Activated CD8-positive, alpha-beta T cell treated with anti-CD3 and anti-CD28 coated beads, Interleukin-2, amount 10 ng/mL, durations not matched to agents 7 days and 5 days (primary cell): ENCODE results near the gene NEUROD1. TPM values are rescaled to one million over a fixed set of nuclear protein-coding genes. Genes with fewer than 3 reads are reported as not detected.

ENCODE experiments used
- ATAC-seq: fragments of 150-1000 bp; cut with Tn5 transposase; one replicate; pipeline ENCODE4 v1.10.0; 2021; ENCODE audit warnings: moderate library complexity
- CTCF ChIA-PET: fragments of 350-600 bp; sonication (Branson Sonifier 250); formaldehyde crosslinking; loops from one replicate; lab custom pipeline; 2021; ENCODE audit warnings: antibody characterized with exemption; lab: Charles Lee
- POLR2A ChIA-PET: fragments of 350-600 bp; sonication (Branson Sonifier 250); formaldehyde crosslinking; loops from one replicate; lab custom pipeline; 2021; ENCODE audit warnings: antibody characterized with exemption; lab: Charles Lee
- DNase-seq: peaks from one replicate; pipeline ENCODE4 v3.0.0-alpha.2; 2020
- H3K27ac Mint-ChIP-seq: one replicate; pipeline ENCODE4 v1.8.0; 2021; ENCODE audit warnings: mild to moderate bottlenecking, mixed read lengths
- H3K27me3 Mint-ChIP-seq: one replicate; pipeline ENCODE4 v1.8.0; 2021; ENCODE audit warnings: low read depth, mixed read lengths
- H3K36me3 Mint-ChIP-seq: one replicate; pipeline ENCODE4 v1.8.0; 2021; ENCODE audit warnings: low read depth, mixed read lengths
- H3K4me1 Mint-ChIP-seq: one replicate; pipeline ENCODE4 v1.8.0; 2021; ENCODE audit warnings: low read depth, mixed read lengths
- H3K4me3 Mint-ChIP-seq: one replicate; pipeline ENCODE4 v1.8.0; 2021; ENCODE audit warnings: mild to moderate bottlenecking, mixed read lengths
- H3K9me3 Mint-ChIP-seq: one replicate; pipeline ENCODE4 v1.8.0; 2022; ENCODE audit warnings: mixed read lengths; ENCODE audit not compliant: insufficient read depth
- total RNA-seq, 2 experiments: library from RNA; stranded (reverse); gene quantifications; one replicate each; pipeline ENCODE4 v1.2.3, GENCODE V29; 2021

NEUROD1 gene
- total RNA-seq, 2 experiments from 2014 or later: not detected

DNA sequence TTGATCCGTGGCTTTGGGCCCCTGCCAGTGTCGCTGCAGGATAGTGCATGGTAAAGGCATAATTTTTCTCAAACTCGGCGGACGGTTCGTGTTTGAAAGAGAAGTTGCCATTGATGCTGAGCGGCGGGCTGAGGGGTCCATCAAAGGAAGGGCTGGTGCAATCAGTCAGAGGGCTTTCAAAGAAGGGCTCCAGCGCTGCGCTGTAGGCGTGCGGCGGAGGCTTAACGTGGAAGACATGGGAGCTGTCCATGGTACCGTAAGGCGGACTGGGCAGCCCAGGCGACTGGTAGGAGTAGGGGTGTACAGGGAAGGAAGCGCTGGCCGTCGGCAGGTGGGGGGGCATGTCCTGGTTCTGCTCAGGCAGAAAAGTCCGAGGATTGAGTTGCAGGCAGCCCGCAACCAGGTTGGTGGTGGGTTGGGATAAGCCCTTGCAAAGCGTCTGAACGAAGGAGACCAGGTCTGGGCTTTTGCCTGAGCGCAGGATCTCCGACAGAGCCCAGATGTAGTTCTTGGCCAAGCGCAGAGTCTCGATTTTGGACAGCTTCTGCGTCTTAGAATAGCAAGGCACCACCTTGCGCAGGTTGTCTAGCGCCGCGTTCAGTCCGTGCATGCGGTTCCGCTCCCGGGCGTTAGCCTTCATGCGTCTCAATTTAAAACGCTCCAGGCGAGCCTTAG lies 2.3 kb downstream of the NEUROD1 start:
- POLR2A ChIA-PET: no interaction called here
- Mint-ChIP-seq H3K4me3 (peak overlapping the region; percentile 21), H3K4me1 (peaks cover 34% of the 10 kb centered on the region), H3K27ac (peak overlapping the region; percentile 83), H3K9me3 (peaks cover 8% of the 10 kb centered on the region), H3K36me3 (peaks cover 2% of the 10 kb centered on the region), H3K27me3 (peaks cover 68% of the 10 kb centered on the region)
- DNase-seq (peak; percentile 87), ATAC-seq (peak; percentile 88)
- CTCF ChIA-PET: interaction anchor here (1.0 kb wide), 1 partner anchor 15 kb away, joined by 4 read pairs; no protein-coding TSS in a partner anchor

DNA sequence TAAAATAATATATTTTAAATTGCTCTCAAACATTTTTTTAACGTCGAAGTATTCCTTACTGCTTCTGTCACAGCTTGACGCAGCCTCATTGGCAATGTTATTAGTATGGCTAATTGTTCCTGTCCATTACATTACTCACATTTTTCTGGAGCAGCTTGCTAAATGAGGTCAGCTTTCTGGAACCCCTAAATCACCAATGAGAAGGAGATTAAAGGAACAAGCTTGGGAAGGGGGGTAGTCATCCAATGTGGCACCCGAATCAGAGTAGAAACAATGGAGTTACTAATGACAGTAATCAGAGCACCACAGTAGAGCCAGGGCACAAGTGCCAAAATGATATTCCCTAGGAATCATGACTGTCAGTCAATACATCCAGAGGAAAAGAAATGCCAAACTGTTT lies 5.1 kb downstream of the NEUROD1 start:
- no peak overlapping the region for H3K4me3 Mint-ChIP-seq
- POLR2A ChIA-PET: no interaction called here
- no peak for DNase-seq
- H3K9me3 Mint-ChIP-seq: peaks cover 5% of the 10 kb centered on the region
- H3K27ac Mint-ChIP-seq: no peak overlapping the region
- no peak for ATAC-seq
- H3K27me3 Mint-ChIP-seq: peaks cover 45% of the 10 kb centered on the region
- CTCF ChIA-PET: interaction anchor here (1.2 kb wide), 1 partner anchor 40 kb away, joined by 3 read pairs; no protein-coding TSS in a partner anchor
- no peaks in the 10 kb centered on the region for H3K36me3 Mint-ChIP-seq
- peaks cover 20% of the 10 kb centered on the region for H3K4me1 Mint-ChIP-seq

DNA sequence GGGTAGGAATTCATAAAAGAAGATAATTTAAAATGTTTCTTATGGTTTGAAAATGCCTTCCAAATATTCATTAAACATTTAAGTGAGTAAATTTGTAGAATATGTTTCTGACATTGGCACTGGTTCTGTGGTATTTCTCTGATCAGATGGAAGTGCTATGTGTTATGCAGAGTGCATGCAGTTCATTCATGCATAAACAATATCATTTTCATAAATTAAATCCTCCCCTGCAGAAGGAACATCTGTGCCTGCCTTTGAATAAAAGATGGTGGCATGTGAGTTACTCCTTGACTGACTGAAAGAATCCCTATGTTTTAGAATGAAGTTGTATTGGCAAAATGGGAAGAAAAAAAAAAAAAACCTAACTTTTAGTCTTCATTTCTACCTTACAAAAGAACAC lies 5.9 kb downstream of the NEUROD1 start:
- ChIA-PET CTCF (interaction anchor here (1.2 kb wide), 1 partner anchor 41 kb away, joined by 3 read pairs; no protein-coding TSS in a partner anchor), POLR2A (no interaction called here)
- H3K4me1 Mint-ChIP-seq: peaks cover 20% of the 10 kb centered on the region
- ATAC-seq (no peak), DNase-seq (no peak)
- no peak overlapping the region for H3K4me3 Mint-ChIP-seq
- H3K9me3 Mint-ChIP-seq: peaks cover 3% of the 10 kb centered on the region
- peaks cover 38% of the 10 kb centered on the region for H3K27me3 Mint-ChIP-seq
- H3K27ac Mint-ChIP-seq: no peak overlapping the region
- H3K36me3 Mint-ChIP-seq: no peaks in the 10 kb centered on the region

DNA sequence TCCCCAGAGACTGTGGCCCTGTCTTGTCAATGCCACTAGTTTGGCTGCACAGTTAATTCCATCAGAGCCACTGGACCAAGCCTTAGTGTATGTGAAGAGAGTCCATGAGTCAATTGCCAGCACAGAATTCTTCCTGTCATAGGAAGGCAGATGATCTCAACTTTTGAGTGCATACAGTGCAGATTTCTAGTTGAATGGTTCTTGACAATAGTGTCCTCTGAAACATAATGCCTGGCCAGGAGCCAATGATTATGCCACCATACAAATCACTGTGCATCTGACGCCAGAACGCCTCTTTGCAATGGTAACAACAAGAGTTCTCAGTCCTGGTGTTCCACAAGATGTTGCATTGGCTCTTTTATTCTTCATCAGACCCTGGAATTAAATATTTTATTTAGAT lies 7.1 kb downstream of the NEUROD1 start:
- no peaks in the 10 kb centered on the region for H3K36me3 Mint-ChIP-seq

DNA sequence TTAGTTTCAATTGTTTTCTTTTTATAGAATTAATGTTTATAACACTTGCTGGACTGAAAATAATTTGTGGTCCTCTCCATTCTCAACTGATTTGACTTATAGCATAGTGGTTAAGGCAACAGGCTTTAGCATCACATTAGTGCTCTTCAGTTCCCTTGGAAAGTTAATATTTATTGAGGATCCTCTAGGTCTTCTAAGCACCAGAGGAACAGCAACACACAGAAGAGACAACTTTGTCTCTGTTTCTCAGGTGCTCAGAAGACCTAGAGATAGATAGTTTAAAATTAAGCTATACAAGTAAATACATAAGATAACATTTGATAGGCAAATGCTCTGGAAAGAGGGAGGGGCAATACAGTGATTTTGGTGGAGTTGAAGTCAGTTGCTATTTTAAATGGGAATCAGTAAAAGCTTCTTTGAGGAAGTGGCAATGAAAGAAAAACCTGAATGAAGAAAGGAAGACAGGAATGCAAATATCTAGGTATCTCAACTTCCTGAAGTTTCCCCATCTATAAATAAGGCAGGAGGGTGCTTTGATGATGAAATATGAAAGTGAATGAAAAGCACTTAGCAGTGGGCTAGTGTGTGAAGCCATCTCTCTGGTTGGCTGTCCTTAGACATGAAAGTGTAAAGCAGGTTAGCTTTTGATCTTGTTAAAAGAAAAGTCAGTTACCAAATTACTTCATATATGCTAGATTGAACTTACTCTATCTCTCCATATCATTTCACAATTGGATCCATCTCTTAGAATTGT lies 7.9 kb downstream of the NEUROD1 start:
- H3K27ac Mint-ChIP-seq: no peak overlapping the region
- no peaks in the 10 kb centered on the region for H3K9me3 Mint-ChIP-seq
- ChIA-PET CTCF (interaction anchor here (1.2 kb wide), 1 partner anchor 43 kb away, joined by 4 read pairs; no protein-coding TSS in a partner anchor), POLR2A (interaction anchor here (0.6 kb wide), 1 partner anchor 89 kb away, joined by 3 read pairs; no protein-coding TSS in a partner anchor)
- H3K4me1 Mint-ChIP-seq: peaks cover 9% of the 10 kb centered on the region
- DNase-seq (no peak), ATAC-seq (no peak)
- H3K4me3 Mint-ChIP-seq: no peak overlapping the region
- H3K27me3 Mint-ChIP-seq: peaks cover 33% of the 10 kb centered on the region
- no peaks in the 10 kb centered on the region for H3K36me3 Mint-ChIP-seq

More for the DNA sequence above, 7.1 kb downstream of the NEUROD1 start:
- H3K4me1 Mint-ChIP-seq: peaks cover 15% of the 10 kb centered on the region
- no peaks in the 10 kb centered on the region for H3K9me3 Mint-ChIP-seq
- CTCF ChIA-PET: no interaction called here
- POLR2A ChIA-PET: interaction anchor here (0.6 kb wide), 1 partner anchor 90 kb away, joined by 3 read pairs; no protein-coding TSS in a partner anchor
- H3K27ac Mint-ChIP-seq: no peak overlapping the region
- ATAC-seq (no peak), DNase-seq (no peak)
- H3K27me3 Mint-ChIP-seq: peaks cover 37% of the 10 kb centered on the region
- H3K4me3 Mint-ChIP-seq: no peak overlapping the region

DNA sequence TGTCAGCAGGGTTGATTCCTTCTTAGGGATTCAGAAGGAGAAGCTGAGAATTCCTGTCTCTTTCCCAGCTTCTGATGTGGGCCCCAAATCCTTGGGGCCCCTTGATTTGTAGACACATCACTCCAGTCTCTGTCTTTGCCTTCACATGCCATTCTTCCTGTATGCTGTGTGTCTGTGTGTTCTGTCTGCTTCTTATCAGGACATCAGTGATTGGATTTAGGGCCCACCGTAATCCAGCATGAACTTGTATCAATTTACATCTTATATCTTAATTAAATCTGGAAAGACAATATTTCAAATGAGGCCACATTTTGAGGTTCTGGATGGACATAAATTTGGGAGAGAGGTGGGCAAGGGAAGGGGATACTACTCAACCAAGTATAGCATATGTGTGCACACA lies 9.7 kb downstream of the NEUROD1 start:
- ChIA-PET CTCF (no interaction called here), POLR2A (no interaction called here)
- peaks cover 9% of the 10 kb centered on the region for H3K4me1 Mint-ChIP-seq
- DNase-seq: no peak
- H3K4me3 Mint-ChIP-seq: no peak overlapping the region
- no peaks in the 10 kb centered on the region for H3K9me3 Mint-ChIP-seq
- no peak for ATAC-seq
- peaks cover 31% of the 10 kb centered on the region for H3K27me3 Mint-ChIP-seq
- no peaks in the 10 kb centered on the region for H3K36me3 Mint-ChIP-seq
- H3K27ac Mint-ChIP-seq: no peak overlapping the region

DNA sequence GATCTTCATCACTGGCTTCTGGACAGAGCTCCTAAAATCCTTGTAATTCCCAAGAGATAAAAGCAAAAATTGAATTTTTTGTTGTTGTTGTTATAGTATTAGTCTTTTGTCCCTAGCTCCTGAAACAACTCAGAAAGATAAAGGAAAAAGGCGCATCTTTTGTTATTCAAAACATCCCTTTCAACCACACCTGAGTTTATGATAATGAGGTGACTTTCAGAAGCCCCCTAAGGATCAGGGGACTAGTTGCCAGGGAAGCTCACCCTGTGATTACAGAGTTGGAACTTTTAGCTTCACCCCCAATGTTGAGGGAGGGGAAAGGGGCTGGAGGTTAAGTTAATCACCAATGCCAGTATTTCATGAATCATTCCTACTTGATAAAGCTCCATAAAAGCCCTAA lies 13.1 kb downstream of the NEUROD1 start:
- Mint-ChIP-seq H3K27ac (no peak overlapping the region), H3K4me3 (no peak overlapping the region), H3K4me1 (peaks cover under 1% of the 10 kb centered on the region), H3K36me3 (no peaks in the 10 kb centered on the region), H3K9me3 (no peaks in the 10 kb centered on the region), H3K27me3 (peaks cover 19% of the 10 kb centered on the region)
- DNase-seq: no peak
- no peak for ATAC-seq
- ChIA-PET CTCF (interaction anchor here (2.5 kb wide), 1 partner anchor 48 kb away, joined by 8 read pairs; no protein-coding TSS in a partner anchor), POLR2A (no interaction called here)

DNA sequence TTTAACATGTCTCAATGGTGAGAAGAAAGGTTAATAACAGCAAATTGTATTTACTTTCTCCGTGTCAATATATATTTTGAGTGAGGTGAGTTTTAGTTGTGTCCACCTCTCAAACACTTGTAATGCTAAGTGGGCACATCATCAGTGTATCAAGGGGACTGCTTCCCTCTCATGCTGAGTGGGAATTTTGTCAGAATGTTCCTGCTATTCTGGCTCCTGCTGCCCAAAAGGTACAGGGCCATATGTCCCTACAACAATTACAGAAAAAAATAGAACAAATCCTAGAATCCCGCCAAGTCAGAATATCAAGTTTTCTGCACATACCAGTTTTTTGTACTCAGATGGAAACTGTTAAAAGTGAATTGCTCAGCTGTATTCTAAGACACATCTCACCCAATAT lies 18.0 kb downstream of the NEUROD1 start:
- POLR2A ChIA-PET: no interaction called here
- CTCF ChIA-PET: interaction anchor here (1.3 kb wide), 1 partner anchor 16 kb away, joined by 4 read pairs; no protein-coding TSS in a partner anchor

DNA sequence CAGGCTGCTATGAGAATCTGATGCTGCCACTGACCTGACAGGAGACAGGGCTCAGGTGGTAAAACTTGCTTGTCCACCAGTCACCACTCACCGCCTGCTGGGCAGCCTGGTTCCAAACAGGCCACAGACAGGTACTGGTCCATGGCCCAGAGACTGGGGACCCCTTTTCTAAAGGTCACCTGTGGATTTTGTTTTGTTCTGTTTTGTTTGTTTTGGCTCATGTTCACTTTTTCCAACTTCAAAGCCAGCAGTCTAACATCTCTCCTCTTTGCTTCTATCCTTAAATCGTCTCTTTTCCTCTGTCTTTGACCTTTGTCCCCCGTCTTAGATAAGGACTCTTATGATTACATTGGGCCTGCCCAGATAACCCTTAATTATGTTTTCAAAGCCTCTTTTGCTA lies 20.1 kb downstream of the NEUROD1 start:
- ATAC-seq (no peak), DNase-seq (no peak)
- peaks cover 9% of the 10 kb centered on the region for H3K4me1 Mint-ChIP-seq
- no peaks in the 10 kb centered on the region for H3K9me3 Mint-ChIP-seq
- CTCF ChIA-PET: no interaction called here
- H3K27ac Mint-ChIP-seq: no peak overlapping the region
- H3K36me3 Mint-ChIP-seq: no peaks in the 10 kb centered on the region
- no peak overlapping the region for H3K4me3 Mint-ChIP-seq
- H3K27me3 Mint-ChIP-seq: peaks cover 31% of the 10 kb centered on the region
- POLR2A ChIA-PET: no interaction called here

More for the DNA sequence above, 18.0 kb downstream of the NEUROD1 start:
- Mint-ChIP-seq H3K27ac (no peak overlapping the region), H3K4me1 (peaks cover under 1% of the 10 kb centered on the region), H3K36me3 (no peaks in the 10 kb centered on the region), H3K9me3 (no peaks in the 10 kb centered on the region), H3K27me3 (peaks cover 19% of the 10 kb centered on the region), H3K4me3 (no peak overlapping the region)
- DNase-seq: no peak
- no peak for ATAC-seq

DNA sequence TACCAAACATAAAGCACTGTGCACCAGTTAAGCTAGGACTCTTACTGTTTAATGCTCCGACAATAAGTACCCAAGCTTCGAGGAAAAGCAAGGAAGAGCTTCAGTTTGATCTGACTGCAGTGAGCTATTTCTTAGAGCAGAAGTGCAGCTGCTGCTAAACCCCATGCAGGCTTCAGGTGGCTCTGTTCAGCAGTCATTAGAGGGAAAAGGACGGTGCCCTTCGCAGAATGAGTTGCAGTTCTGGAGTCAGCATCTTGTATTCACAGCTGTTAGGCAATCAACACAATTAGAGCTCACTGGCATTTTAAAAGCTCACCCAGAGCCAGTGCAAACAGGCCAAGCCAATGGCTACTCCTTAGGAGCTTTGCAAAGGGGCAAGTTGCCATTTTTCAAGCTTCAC lies 21.9 kb downstream of the NEUROD1 start:
- Mint-ChIP-seq H3K9me3 (no peaks in the 10 kb centered on the region), H3K4me3 (no peak overlapping the region), H3K36me3 (no peaks in the 10 kb centered on the region), H3K4me1 (peaks cover 9% of the 10 kb centered on the region), H3K27me3 (peaks cover 41% of the 10 kb centered on the region), H3K27ac (no peak overlapping the region)
- ATAC-seq (no peak), DNase-seq (no peak)
- CTCF ChIA-PET: interaction anchor here (0.9 to 1.4 kb wide), 3 partner anchors 11 to 57 kb away, joined by 4 read pairs; no protein-coding TSS in a partner anchor
- POLR2A ChIA-PET: no interaction called here

DNA sequence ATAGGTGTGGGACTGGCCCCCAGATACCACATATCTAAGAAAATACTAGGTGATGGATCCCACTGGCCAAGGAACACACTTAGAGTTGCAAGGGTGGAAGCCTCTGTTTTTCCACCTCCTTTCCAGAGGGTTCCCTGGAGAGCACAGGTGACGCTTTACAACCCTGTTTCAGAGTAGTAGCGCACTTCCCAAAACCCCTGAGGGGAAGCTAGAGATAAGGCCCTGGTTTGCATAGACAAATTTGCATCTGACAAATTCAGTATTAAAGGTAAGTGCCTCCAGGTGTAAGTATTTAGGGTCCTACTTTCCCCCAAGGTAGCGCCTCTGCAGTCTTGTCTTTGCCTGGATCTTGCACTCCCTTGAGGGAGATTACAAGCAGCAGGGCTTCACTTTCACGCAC lies 22.9 kb downstream of the NEUROD1 start:
- no peak for ATAC-seq
- peak overlapping the region; percentile 61 for H3K4me3 Mint-ChIP-seq
- H3K27me3 Mint-ChIP-seq: peaks cover 48% of the 10 kb centered on the region
- CTCF ChIA-PET: interaction anchor here (0.7 to 1.4 kb wide), 4 partner anchors 15 to 86 kb away, joined by 3 to 4 read pairs (median 3); no protein-coding TSS in a partner anchor
- no peaks in the 10 kb centered on the region for H3K36me3 Mint-ChIP-seq
- H3K27ac Mint-ChIP-seq: no peak overlapping the region
- peaks cover 9% of the 10 kb centered on the region for H3K4me1 Mint-ChIP-seq
- DNase-seq: no peak
- POLR2A ChIA-PET: no interaction called here
- H3K9me3 Mint-ChIP-seq: no peaks in the 10 kb centered on the region
